Posterior vena cava (tissue), 2 donors: ENCODE data around the gene MRS2. TPM values are rescaled to one million over a fixed set of nuclear protein-coding genes. Genes with fewer than 3 reads are reported as not detected.

Experiments
- DNase-seq: peaks from one replicate; pipeline ENCODE4 v3.0.0-alpha.2; 2020; ENCODE audit warnings: low spot score
- intact Hi-C, 2 donors: fragments of 100-400 bp; cut with DNase I; formaldehyde crosslinking; loops; one replicate each; pipeline versions ENCODE4 v1.14.1 to v1.14.2; 2022 to 2023
- total RNA-seq, 2 donors: library from RNA; stranded (reverse); fragmentation: NEBNext Ultra II Directional; extraction: Animal tissue kit (Norgen Biotek cat#: 25700); gene quantifications; one replicate each; pipeline ENCODE4 v1.2.1, GENCODE V29; 2021
- donor health status: DM: yes; HTN: yes; CAD: no.
- donor health status: DM: yes; HTN: yes; CAD: no.

Gene MRS2
- total RNA-seq, 2 donors from 2014 or later: 13.6 to 17.6 TPM

GRCh38 chr6:24453921-24454320, 51.2 kb downstream of the MRS2 start:
- intact Hi-C loops: no loop called here
- DNase-seq: no peak

GRCh38 chr6:24454452-24454851, 51.7 kb downstream of the MRS2 start:
- DNase-seq: no peak
- intact Hi-C loops: no loop called here

GRCh38 chr6:24455061-24455460, 52.3 kb downstream of the MRS2 start:
- DNase-seq: no peak
- intact Hi-C loops: no loop called here

- intact Hi-C loops: no loop called here
- no peak for DNase-seq
Measured at GRCh38 chr6:24458134-24458533, 55.4 kb downstream of the MRS2 start.

- no peak for DNase-seq
- intact Hi-C loops: no loop called here
Measured at GRCh38 chr6:24458941-24459340, 56.2 kb downstream of the MRS2 start.

- intact Hi-C loops: no loop called here
- no peak for DNase-seq
Measured at GRCh38 chr6:24460966-24461365, 58.2 kb downstream of the MRS2 start.

- intact Hi-C loops: no loop called here
- DNase-seq: no peak
Measured at GRCh38 chr6:24464253-24465038, 61.7 kb downstream of the MRS2 start.

GRCh38 chr6:24469811-24470210, 67.1 kb downstream of the MRS2 start:
- intact Hi-C loops: no loop called here
- no peak for DNase-seq

- intact Hi-C loops: no loop called here
- DNase-seq: no peak
Measured at GRCh38 chr6:24472181-24472580, 69.4 kb downstream of the MRS2 start.

Other genes starting within 250 kb of the MRS2 start
- gene DCDC2, start 44.9 kb upstream of the MRS2 start, total RNA-seq: not detected
- gene GPLD1, start 86.6 kb downstream of the MRS2 start, total RNA-seq: 1 to 10 TPM; 2.5 to 4.1 TPM
- gene ALDH5A1, start 92.0 kb downstream of the MRS2 start, total RNA-seq: 1 to 10 TPM; 4.0 to 4.8 TPM
- gene KIAA0319, start 243.3 kb downstream of the MRS2 start, total RNA-seq: under 1 TPM in 1 of 2 donors, not detected in 1; 0.09 TPM